GM12875 (cell line): ENCODE measurements around the gene OSBPL2.

Source experiments
- H3K4me3 ChIP-seq: one replicate; pipeline ENCODE4 v1.5.1; 2011; ENCODE audit warnings: low read depth, low read length, control low read depth
- TF ChIP-seq, protein P1 (sequence below): IDR thresholded peaks from 2 replicates; pipeline ENCODE4 v1.5.1; 2011; ENCODE audit warnings: low read depth, mild to moderate bottlenecking, control low read depth, inconsistent platforms, low read length, moderate library complexity, borderline replicate concordance; ENCODE audit not compliant: insufficient read depth

OSBPL2 gene

DNA sequence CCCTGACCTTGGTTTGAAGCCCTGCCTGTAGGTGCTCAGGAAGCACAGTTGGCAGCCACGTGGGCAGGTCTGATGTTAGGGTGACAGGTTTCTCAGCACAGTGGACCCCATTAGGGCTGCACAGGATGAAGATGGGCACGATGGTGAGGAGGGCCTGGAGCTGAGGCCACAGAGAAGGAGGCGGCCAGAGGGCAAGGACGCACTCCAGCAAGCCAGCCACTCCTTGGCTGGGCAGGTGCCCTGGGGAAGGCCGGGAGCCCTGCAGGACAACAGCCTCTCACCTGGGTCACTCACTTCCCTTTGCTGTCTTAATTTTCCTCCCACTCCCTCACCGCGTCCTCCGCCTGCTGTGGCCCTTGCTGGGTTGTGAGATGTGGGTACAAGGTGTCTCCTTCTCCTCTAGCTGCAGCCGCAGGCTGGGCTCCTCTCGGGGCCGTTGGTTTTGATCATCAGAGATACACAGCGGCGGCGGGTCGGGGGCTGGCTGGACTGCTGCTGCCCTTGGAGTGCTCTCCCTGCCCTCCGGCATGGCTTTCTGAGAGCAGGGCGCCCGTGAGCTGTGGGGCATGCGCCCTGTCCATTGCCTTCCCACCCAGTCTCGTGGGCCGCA, 5.7 kb downstream of the OSBPL2 start:
- no peak overlapping the region for H3K4me3 ChIP-seq
- TF ChIP-seq, protein P1, sequence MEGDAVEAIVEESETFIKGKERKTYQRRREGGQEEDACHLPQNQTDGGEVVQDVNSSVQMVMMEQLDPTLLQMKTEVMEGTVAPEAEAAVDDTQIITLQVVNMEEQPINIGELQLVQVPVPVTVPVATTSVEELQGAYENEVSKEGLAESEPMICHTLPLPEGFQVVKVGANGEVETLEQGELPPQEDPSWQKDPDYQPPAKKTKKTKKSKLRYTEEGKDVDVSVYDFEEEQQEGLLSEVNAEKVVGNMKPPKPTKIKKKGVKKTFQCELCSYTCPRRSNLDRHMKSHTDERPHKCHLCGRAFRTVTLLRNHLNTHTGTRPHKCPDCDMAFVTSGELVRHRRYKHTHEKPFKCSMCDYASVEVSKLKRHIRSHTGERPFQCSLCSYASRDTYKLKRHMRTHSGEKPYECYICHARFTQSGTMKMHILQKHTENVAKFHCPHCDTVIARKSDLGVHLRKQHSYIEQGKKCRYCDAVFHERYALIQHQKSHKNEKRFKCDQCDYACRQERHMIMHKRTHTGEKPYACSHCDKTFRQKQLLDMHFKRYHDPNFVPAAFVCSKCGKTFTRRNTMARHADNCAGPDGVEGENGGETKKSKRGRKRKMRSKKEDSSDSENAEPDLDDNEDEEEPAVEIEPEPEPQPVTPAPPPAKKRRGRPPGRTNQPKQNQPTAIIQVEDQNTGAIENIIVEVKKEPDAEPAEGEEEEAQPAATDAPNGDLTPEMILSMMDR: no peak

DNA sequence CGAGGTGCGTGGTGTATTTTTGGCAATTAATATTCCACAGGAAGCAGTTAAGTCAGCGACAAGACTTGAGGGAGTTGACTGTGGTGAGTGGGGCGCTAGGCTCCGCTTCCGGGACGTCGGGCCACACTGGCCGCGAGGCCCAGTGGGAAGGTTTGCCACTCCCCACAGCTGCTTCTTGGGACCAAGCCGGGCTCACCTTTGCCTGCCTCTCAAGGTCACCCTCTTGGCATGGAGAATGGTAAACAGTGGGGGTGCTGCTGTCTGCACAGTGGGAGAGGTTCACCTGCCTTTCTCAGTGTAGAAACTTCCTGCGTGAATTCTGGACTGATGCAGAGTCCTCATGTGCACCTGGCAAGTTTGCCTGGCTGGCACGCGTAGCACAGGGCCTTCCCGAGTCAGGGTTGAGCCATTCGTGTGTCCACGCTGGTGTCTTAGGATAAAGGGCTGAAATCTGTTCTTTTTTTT, 6.4 kb downstream of the OSBPL2 start:
- no peak overlapping the region for H3K4me3 ChIP-seq
- TF ChIP-seq, protein P1: no peak

DNA sequence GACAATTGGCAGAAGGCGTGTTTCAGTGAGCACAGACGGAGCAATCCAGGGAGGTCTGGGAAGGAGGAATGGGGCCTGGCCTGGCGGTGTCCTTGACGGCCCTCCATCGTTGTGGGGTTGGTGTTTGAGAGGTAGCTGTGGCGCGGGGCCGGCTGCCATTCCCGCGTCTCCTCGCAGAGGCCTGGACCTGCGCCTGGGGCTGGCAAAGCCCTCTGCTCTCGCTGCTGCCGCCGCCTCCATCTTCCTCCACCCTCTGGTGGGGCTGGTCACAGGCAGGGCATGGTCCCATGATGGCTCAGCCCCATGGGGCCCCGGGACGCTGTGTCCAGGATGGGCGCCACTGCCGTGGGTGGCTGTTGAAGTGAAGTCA, 7.6 kb downstream of the OSBPL2 start:
- TF ChIP-seq, protein P1: no peak
- H3K4me3 ChIP-seq: no peak overlapping the region

DNA sequence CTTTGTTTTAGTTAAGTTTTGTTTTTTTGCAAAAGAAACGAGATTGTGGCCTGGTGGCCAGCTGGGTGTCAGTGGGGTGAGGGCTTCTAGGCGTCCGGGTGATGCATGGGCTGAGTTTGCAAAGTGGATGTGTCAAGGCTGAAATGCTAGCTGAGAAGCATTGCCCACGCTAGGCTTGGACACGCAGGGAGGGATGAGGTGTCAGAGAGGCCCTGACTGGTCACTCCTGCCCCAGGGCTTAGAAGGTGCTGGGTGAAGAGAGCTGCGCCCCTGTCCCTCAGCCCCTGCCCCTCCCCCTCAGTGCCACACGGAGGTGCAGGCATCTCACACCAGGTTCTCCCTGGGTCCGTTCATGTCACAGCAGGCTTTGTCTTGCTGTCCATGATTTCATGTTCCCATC, 8.1 kb downstream of the OSBPL2 start:
- TF ChIP-seq, protein P1: no peak
- no peak overlapping the region for H3K4me3 ChIP-seq

DNA sequence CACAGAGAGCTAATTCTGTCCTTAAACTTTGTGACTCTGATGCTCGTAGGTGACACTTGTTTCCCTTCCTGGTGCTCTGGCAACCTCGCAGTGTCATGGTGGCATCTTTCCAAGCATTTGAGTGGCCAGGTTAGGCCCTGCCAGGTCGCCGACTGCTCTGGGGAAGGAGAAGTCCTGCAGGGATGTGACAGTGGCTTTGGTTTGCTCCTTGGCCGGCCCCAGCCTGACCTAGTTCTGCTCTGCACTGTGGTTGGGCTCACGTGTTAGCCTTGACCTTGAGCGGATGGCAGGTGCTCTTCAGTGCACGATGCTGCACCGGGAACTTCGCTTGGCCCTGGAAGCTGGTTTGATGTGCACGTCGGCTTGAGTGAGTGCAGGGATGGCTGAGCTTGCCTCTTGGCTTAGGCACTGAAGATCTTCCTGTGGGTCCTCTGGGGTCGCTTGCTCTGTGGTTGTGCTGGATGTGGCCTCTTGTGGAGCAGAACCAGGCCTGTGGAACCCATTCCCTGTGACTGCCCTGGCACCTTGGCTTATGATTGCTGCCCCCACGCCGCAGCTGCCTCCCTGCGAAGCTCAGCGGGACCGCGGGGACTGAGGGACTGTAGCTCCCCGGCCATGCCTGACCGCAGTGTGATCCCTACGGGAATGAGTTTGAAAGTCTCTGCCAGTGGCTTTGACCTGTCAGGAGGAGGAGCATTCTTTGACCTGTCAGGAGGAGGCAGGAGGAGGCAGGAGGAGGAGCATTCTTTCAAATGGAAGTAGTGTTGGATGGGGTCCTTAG, 8.7 kb downstream of the OSBPL2 start:
- no peak overlapping the region for H3K4me3 ChIP-seq
- TF ChIP-seq, protein P1: no peak

DNA sequence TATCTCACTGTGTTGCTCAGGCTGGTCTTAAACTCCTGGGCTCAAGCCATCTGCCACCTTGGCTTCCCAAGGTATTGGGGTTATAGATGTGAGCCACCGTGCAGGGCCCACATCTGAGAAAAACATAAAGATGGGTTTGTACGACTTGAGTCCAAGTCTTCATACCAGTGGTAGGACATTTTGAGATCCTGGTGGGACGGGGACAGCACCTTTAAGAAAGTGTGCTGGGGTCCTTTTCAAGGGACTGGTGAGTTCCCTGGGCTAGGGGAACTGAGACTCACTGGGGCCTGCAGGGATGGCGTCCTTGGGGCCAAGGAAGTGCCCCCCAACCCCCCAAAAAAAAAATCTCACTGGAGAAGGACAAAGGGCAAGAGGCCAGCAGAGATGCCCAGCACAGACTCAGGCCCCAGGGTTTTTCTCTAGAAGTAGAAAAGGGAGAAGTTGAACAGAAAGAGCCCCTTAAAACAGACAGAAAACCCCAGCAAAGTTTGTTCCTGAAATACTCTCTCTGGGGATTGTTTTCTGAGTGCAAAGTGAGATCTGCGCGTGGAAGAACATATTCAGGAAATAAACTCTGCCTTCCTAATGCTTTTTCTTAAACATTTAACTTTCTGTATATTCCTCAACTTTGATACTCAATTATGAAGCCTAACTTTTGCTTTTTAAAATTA, 10.7 kb downstream of the OSBPL2 start:
- TF ChIP-seq, protein P1: no peak
- no peak overlapping the region for H3K4me3 ChIP-seq

DNA sequence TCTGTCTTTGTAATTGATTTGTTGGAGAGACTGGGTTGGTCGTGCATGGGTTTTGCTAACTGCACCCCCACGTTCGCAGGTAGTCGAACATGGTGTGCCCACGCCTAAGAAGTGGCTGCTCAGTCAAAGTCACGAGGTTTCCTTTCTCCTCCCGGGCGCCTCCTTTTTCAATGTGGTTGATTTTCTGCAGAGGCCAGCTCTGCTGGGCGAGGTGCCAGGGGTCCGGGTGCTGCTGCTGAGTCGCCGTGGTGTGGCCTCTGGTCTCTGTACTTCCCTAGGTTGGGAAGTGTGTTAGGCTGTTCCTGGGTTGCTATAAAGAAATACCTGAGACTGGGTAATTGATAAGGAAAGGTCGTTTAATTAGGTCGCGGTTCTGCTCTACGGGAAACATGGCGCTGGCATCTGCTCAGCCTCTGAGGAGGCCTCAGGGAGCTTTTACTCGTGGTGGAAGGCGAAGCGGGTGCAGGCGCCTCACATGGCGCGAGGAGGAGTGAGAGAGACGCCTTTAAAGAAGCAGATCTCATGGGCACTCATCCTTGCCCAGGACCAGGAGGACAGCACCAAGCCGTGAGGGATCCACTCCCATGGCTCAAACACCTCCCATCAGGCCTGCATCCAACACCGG, 14.1 kb downstream of the OSBPL2 start:
- H3K4me3 ChIP-seq: no peak overlapping the region
- TF ChIP-seq, protein P1: no peak
